Epithelial cell of prostate (primary cell): Measurements from ENCODE around the gene PWP2.
"Not testable (repeated sequence)": the region's sequence is repeated elsewhere in the genome, so short reads cannot be mapped to it uniquely, and the experiment has no call there.

ENCODE experiments used
- DNase-seq: peaks from one replicate; pipeline ENCODE4 v3.0.0-alpha.2; 2011; ENCODE audit warnings: low read depth, low spot score
- H3K27ac ChIP-seq: fragments of 450-650 bp; 2 replicates; pipeline ENCODE4 v1.5.1; 2017; ENCODE audit warnings: mild to moderate bottlenecking

The PWP2 gene

DNA sequence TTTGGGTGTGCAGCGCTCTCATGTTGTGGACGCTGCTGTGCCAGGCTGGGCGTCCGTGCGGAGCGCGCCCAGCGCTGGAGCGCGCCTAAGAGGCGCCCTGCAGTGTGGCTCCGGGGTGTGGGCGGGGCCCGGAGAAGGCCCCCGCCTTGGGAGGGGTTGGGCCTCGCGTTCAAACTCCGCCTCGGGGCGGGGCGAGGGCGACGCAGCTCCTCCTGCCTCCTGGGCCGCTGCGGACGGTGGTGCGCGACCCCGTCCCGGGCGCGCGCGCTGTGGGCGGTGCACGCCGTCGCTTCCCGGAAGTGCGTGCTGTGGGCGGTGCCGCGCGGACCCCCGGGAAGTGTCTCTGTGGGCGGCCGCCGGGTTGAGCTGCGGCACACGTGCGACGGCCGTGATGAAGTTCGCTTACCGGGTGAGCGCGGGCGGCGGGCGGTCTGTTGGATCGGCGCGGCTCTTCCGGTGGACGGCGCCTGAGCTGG, at the start of gene PWP2:
Gene PWP2, plus strand, starts transcription at position 374 of the 476 bp plus-strand sequence. Its CDS starts 18 bp downstream, at position 392.
- not testable (repeated sequence) for H3K27ac ChIP-seq, DNase-seq

DNA sequence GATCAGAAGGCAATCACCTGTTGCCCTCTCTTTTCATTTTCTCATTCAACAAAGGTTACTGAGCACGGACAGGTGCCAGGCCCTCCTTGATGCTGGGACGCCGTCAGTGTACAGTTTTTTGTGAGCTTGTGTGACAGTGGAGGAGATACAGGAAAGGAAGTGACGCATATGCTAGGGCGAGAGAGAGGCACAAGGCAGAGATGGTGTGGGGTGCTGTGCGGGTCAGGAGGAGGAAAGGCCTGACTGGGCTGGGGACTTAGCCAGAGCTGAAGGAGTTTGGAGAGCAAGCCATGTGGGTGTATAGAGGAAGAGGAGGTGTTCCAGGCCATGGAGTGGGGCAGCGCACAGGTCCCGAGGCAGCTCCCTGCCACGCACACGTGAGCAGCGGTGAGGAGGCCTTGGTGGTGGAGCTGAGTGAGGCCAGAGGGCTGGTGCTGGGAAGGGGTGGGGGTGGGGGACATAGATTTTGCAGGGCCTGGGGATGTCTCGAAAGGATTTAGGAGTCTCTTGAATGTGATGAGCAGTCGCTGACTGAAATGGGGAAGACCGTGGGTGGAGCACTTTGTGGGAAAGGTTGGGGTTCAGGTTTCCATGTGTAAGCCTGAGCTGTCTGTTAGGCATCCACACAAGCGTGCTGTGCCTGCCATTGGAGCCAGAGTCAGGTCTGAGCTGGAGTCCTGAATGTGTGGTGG, 49.1 kb upstream of the PWP2 start:
- DNase-seq, result no peak
- no peak overlapping the region for H3K27ac ChIP-seq

DNA sequence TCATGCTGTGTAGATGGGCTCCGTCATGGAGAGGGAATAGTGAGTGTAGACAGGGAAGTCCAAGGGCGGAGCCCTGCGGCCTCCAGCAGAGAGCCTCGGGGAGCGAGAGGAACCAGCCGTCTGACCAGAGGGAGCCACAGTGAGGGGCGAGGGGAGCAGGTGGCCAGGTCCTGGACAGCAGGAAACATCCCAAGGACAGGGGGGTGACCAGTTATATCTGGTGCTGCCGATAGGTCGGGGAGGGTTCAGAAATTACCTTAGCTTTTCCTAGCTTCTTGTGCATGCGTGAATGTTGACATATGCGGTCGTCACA, 48.6 kb upstream of the PWP2 start:
- no peak for DNase-seq
- no peak overlapping the region for H3K27ac ChIP-seq

DNA sequence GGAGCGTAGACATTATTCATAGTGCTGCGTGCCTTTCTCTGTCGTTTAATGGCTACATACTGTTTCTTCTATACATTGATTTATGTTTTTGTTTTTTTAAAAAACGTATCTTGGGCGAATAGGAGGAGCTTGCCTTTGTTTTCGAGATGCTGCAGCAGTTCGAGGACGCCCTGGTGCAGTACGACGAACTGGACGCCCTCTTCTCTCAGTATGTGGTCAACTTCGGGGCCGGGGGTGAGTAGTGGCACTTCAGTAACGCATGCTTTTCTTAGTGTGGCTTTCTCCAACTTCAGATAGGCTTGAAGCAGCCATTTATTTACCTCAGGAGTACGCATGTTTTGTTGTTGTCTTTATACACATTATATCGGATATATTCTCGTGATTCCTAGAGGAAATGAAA, 48.2 kb upstream of the PWP2 start:
- DNase-seq, result no peak
- H3K27ac ChIP-seq, result no peak overlapping the region

DNA sequence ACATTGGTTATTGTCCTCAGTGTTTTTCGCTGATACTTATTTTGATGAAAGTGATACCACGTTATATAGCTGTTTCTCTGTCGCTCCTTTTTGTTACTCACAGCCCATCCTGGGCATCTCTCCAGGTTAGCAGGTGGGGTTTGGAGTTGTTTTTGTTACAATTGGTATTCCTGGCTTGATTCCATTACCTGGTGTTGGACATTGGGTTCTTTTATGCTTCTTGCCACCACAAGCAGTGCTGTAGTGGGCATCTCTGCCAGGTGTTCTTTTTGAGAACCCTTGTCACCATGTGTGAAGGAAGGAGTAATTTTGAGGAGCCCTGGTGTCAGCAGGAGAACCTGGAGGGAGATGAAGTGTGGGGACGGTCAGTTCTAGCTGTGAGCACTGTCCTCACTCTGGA, 47.5 kb upstream of the PWP2 start:
- H3K27ac ChIP-seq, result no peak overlapping the region
- no peak for DNase-seq

DNA sequence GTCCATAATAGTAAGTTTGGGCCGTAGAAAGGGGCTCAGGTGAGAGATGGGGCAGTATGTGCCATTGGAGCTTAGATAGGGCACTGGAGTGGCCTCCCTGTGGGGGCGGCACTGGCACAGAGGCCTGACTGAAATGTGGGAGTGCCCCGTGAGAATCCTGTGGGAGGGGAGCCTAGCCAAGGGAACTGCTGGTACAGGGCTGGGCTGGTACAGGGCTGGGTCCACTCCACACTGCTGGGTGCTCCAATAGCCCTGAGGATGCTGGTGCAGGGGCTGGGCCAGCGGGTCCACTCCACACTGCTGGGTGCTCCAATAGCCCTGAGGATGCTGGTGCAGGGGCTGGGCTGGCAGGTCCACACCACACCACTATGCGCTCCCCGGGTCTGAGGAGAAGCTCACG, 44.8 kb upstream of the PWP2 start:
- DNase-seq, result no peak
- H3K27ac ChIP-seq, result no peak overlapping the region

DNA sequence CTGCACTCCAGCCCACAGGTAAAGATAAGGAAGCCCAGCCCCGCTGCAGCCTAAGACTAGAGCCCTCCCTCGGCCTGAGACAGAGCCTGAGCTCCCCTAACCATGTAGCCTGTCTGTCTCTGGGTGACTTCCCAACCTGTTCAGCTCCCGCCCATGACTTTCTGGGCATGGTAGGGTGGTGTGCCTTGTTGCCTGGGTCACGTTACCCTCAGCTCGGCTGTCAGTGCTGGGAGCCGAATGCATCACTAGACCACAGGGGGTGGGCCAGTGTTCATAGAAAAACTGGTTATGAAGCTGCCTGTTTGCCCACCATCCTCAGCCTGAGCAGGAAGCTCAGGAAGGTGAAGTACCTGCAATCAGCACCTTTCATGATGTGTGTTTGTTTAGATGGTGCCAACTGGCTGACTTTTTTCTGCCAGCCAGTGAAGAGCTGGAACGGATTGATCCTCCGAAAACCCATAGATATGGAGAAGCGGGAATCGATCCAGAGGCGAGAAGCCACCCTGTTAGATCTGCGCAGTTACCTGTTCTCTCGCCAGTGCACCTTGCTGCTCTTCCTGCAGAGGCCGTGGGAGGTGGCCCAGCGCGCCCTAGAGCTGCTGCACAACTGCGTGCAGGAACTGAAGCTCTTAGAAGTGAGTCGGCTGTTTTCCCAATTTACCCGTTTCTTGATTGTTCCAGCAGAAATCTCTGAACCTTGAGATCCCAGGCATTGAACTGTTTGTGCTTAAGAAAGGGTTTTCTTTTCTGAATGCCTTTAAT, 43.9 kb upstream of the PWP2 start:
- no peak overlapping the region for H3K27ac ChIP-seq
- DNase-seq, result no peak

DNA sequence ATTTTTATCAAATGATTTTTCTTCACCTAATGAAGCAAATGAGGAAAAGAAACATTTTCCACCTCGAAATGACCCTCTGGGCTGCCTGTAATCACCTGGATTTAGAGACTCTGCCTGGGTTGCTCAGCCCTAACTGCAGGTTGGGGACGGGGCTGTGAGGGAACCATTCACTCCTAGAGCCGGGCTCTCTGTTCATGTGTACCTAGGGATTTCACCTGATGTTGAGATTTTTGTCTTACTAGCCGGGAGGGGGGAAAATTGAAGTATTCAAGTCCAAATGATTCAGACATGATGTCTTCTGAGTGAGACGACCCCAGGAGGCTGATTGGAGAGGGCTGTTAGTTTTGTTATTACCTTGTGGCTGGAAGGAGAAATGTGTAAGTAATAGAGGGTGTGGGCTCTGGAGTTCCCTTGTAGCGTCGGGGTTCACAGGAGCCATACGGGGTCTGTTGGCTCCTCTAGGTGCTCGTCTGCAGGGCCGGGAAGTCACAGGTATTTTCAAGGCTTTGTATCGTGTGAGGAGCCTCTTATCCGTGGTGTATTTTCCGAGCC, 42.3 kb upstream of the PWP2 start:
- no peak for DNase-seq
- no peak overlapping the region for H3K27ac ChIP-seq

DNA sequence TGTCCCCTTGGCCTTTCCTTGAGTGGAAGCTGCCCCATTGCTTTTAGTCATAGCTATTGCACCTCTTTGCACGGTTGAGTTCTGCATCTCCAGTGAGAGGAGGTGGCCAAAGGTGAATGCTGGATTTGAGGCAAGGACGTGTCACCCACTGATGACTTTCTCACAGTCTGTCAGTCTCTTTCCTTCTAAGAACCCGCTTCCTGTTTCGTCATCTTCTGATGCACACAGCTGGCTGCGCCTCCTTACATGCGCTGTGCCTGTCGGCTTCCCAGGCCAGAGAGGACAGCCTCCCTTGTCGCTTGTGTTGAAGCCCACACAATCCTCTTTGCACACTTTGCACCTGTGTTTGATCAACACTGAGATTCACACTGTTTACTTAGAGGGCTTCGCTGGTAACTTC, 41.8 kb upstream of the PWP2 start:
- H3K27ac ChIP-seq, result no peak overlapping the region
- no peak for DNase-seq

DNA sequence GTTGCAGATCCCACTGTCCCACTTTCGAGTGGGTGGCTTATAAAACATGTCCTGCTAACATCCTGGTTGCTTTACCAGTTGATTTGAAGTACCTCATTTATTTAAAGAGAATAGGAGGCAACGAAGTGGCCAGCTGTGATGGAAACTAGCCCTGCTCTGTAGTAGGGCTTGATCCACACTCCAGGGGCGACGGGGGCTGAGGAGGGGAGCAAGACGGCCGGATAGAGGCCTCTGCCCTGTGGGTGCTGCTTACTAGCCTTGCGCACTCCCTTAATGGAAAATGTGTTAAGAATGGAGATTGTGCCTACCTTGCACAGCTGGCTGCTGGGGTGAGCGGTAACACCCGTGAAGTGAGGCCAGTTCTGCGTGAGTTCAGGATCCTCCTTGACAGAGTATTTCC, 41.1 kb upstream of the PWP2 start:
- DNase-seq, result no peak
- no peak overlapping the region for H3K27ac ChIP-seq

DNA sequence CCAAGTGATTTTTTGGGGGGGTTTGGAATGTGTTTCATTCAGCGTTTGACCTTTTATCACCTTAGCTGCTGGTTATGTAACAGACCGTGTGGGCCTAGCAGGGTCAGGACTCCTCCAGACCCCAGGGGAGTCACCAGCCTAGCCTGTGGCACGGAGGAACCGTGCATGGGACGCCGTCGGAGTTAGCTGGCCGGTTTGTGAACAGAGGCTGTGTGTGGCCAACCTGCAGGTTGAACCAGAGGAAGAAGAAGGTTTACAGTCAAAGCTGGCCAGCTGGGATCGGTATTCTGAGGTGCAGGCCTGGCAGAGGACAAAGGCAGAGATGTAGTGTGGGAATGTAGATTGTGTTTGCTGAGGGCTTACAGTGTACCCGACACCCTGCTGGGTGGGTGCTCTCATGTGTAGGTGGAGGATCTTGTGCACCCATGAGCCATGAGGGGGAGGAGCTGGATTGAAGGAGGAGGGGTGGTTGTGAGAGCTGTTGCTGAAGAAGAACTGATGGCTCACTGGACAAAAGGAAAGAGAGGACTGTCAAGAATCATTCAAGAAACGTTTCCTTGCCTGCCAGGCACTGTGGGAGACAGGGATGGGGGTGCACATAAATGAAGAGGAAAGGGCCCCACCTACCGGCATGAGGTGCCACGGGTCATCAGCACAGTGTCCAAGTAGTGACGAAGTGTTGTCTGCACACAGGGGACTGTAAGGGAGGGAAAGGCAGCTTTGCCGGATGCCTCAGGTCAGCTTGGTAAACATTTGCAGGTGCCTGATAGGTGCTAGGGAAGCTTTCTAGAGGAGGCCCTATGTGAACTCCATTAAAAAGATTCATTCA, 40.0 kb upstream of the PWP2 start:
- DNase-seq, result no peak
- no peak overlapping the region for H3K27ac ChIP-seq

DNA sequence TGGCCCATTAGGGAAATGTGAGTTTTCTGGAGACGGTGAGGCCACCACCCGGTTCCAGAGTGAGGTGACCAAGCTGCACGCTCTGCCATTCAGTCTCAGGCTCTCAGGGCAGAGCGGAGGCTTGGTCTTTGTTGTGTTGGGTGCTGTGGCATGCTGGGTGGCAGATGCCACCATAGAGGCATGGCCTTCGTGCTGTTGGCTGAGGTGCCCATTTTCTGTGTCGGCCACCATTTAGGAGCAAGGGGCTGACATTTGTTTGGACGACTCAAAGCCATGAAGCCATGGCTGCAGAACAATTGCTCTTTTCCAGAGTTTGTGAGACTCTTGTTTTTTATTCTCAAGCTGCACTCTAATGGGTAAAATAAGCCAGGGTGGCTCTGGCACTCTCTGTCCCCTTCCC, 36.8 kb upstream of the PWP2 start:
- no peak overlapping the region for H3K27ac ChIP-seq
- DNase-seq, result no peak

DNA sequence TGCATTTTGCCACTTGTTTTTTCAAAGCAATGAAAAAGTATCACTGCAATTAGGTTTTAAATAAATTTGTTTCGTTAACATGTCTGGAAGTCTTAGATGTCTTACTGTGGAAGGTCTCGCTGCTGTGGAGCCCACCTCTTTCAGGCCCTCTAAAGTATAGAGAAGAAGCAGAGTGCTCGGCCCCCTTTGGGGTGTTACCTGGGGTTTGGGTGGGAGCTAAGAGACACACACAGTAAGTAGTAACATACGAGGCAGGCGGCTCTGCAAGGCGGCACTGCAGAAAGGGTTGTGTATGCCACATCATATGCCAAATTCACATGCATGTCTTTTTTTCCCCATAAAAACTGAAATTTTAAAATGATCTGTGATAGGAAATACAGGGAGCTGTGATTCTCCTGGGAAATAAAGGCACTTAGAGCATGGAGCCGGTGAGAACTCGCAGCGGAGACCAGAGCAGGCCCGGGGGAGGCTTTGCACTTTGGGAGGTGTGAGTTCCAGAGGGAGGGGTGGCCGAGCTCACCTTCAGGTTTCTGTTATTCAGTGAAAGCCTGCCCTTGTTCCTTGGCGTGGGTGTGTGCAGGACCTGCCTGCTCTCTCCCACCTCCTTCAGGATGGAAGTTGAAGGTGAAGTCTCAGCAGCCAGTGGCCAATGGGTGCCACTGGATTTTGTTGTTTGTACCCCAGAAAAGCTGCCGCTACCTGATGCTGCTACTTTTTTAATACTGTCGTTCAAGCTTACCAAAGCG, 35.7 kb upstream of the PWP2 start:
- DNase-seq, result no peak
- no peak overlapping the region for H3K27ac ChIP-seq

DNA sequence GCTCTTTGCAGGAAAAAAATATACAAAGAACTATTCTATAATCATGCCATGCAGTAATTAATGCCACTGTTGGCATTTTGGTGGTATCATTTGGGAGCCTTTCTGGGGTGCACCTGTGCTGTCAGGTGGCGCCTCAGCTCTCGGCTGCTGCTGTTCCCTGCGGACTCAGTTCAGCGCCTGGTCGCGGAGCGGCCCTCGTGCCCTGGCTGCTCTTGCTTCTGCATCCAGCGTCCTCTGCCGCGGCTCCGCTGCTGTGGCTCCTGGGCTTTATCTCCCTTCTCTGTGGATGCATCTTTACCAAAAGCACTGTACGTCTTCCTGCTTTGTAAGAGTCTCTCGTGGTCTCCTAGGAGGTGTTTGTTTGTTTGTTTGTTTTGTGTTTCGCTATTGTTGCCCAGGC, 35.1 kb upstream of the PWP2 start:
- no peak for DNase-seq
- H3K27ac ChIP-seq, result no peak overlapping the region

DNA sequence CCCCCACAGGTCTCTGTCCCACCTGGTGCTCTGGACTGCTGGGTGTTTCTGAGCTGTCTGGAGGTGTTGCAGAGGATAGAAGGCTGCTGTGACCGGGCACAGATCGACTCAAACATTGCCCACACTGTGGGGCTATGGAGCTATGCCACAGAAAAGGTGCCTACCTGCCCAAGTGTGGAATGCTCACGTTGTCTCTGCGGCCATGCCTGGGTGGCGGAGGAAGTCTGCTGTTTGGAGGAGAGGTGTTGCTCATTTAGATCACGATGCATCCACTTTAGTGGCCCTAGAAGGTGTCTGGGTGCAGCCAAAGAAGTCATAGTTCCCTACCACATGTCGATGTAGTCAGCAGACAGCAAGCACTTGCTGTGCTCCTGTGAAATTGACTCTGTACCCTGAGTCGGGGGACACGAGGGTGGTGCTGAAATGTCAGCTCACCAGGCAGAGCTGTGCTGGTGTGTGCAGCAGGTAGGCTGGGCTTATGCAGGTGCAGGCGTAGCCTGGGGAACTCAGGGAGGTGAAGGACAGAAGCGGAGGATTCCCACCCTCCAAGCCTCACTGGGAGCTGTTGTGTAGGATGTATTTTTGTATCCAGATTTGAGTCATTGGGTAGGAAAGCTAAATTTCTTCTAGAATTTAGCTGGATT, 32.8 kb upstream of the PWP2 start:
- H3K27ac ChIP-seq, result no peak overlapping the region
- no peak for DNase-seq

DNA sequence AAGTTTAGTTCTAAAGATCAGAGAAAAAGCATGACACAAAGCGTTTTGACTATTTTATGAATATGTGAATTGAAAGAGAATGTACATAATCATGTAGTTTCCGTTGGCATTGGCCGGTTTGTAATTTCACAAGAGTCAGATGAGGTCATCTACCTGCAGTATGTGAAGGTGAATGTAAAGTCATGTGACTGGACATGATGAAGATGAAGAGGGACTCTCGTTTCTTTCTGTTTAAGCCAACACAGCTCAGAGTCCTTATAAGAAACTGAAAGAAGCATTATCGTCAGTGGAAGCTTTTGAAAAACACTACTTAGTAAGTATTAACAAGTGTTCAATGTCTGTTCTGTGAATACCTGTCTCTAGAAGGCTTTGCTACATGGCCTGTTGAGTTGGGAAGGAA, 30.9 kb upstream of the PWP2 start:
- H3K27ac ChIP-seq, result no peak overlapping the region
- no peak for DNase-seq

DNA sequence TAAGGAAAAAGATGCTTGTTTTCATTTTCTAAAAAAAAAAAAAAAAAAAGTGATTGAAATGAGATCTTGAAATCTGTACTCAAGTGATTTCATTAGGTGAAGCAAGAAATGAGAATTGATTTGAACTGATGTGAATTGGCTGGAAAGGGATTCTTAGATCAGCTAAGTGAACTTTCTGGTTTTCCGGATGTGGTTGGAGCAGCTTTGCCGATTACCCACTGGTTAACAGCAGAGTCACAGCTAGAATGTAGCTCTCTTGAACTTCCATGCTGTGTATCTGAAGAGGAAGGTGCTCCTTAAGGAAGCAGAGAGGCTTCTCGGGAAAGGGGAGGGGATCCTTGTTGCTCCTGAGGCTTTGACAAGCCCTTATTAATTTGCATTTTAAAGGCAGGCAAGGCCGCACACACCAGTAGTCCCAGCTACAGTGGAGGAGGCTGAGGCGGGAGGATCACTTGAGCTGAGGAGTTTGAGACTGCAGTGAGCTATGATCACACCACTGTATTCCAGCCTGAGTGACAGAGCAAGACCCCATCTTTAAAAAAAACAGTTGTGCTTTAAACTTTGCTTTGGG, 28.7 kb upstream of the PWP2 start:
- DNase-seq, result no peak
- H3K27ac ChIP-seq, result no peak overlapping the region

DNA sequence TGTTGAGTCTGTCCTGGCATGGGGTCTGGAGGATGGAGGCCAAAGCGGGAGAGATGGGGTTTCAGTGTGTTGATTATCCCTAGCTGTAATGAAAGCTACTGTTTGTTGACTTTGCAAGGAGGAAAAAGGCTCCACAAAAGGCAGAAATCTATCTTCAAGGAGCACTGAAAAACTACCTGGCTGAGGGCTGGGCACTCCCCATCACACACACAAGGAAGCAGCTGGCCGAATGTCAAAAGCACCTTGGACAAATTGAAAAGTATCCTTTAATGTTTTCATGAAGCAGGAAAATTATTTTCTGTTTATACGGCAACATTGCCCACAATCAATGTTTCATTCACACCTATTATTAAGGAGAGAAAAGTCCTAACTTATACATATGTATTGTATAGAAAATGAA, 27.8 kb upstream of the PWP2 start:
- H3K27ac ChIP-seq, result no peak overlapping the region
- no peak for DNase-seq

DNA sequence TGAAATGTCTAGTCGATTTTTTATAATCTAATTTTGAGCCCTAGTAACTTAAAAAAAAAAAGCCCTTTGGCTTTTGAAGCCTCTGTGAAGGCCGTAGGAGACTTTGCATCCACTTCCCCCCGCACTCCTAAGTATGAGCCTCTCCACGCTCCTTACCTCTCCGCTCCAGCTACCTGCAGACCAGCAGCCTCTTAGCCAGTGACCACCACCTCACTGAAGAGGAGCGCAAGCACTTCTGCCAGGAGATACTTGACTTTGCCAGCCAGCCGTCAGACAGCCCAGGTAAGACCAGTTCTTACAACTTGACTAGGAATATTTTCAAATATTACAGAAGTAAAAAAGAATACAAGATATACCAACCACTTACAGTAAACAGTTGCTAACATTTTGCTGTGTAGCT, 27.4 kb upstream of the PWP2 start:
- no peak overlapping the region for H3K27ac ChIP-seq
- no peak for DNase-seq
